NCI-H2171 (cell line): ENCODE measurements around the gene ZSWIM6.
A peak's percentile ranks its signal among the peaks of the same experiment; 100 is the strongest.

Source experiments
- DNase-seq: peaks from one replicate; lab custom pipeline; 2025; lab: John Stamatoyannopoulos, UW

The ZSWIM6 gene

GRCh38 chr5:61307191-61307590 lies 24.9 kb upstream of the ZSWIM6 start:
- DNase-seq = no peak

GRCh38 chr5:61307611-61308010 lies 24.4 kb upstream of the ZSWIM6 start:
- no peak for DNase-seq

- DNase-seq = no peak
Observed at GRCh38 chr5:61308712-61309111, 23.3 kb upstream of the ZSWIM6 start.

GRCh38 chr5:61309115-61309514 lies 22.9 kb upstream of the ZSWIM6 start:
- DNase-seq = no peak

GRCh38 chr5:61311056-61311610 lies 20.9 kb upstream of the ZSWIM6 start:
- DNase-seq = no peak

- DNase-seq = no peak
Observed at GRCh38 chr5:61311836-61312808, 19.9 kb upstream of the ZSWIM6 start.

- no peak for DNase-seq
Observed at GRCh38 chr5:61313960-61314681, 17.9 kb upstream of the ZSWIM6 start.

GRCh38 chr5:61318376-61318775 lies 13.7 kb upstream of the ZSWIM6 start:
- DNase-seq = no peak

- no peak for DNase-seq
Observed at GRCh38 chr5:61319388-61320146, 12.5 kb upstream of the ZSWIM6 start.

- DNase-seq = no peak
Observed at GRCh38 chr5:61320860-61321259, 11.2 kb upstream of the ZSWIM6 start.

- DNase-seq = no peak
Observed at GRCh38 chr5:61321669-61322068, 10.4 kb upstream of the ZSWIM6 start.

- DNase-seq = no peak
Observed at GRCh38 chr5:61322738-61323725, 9.0 kb upstream of the ZSWIM6 start.

GRCh38 chr5:61327760-61328753 lies 4.0 kb upstream of the ZSWIM6 start:
- DNase-seq = no peak

- DNase-seq = no peak
Observed at GRCh38 chr5:61328791-61329549, 3.1 kb upstream of the ZSWIM6 start.

GRCh38 chr5:61329550-61330128 lies 2.4 kb upstream of the ZSWIM6 start:
- no peak for DNase-seq

GRCh38 chr5:61330341-61330844 lies 1.7 kb upstream of the ZSWIM6 start:
- DNase-seq = no peak

- DNase-seq = peak; percentile 18
Observed at GRCh38 chr5:61330845-61331406, 1.1 kb upstream of the ZSWIM6 start.

GRCh38 chr5:61332358-61332749 lies 296 bp downstream of the ZSWIM6 start:
- no peak for DNase-seq
